G401.6 (cell line): ENCODE data around the gene PRPF40B.
"Not testable (repeated sequence)": the region's sequence is repeated elsewhere in the genome, so short reads cannot be mapped to it uniquely, and the experiment has no call there.

Experiments
- FAIRE-seq: peaks from 2 replicates; lab custom pipeline; 2012; peaks lifted over from hg19 to GRCh38; lab: Jason Lieb, UNC

Gene PRPF40B

GRCh38 chr12:49609059-49609874 is 14.1 kb upstream of the PRPF40B start:
- no peak for FAIRE-seq

DNA sequence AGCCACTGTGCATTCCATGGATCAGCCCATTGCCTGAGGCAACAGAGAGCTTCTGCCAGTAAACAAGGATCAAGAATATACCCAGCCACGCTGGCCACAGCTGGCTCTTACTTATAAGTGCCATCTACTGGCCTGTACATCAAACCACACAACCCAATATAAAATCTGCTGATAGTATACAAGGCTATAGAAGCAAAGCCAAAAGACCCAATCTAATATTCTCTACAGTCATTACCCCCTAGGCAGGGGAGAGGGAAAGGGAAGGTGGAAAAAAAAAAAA is 13.5 kb upstream of the PRPF40B start:
- FAIRE-seq = no peak

DNA sequence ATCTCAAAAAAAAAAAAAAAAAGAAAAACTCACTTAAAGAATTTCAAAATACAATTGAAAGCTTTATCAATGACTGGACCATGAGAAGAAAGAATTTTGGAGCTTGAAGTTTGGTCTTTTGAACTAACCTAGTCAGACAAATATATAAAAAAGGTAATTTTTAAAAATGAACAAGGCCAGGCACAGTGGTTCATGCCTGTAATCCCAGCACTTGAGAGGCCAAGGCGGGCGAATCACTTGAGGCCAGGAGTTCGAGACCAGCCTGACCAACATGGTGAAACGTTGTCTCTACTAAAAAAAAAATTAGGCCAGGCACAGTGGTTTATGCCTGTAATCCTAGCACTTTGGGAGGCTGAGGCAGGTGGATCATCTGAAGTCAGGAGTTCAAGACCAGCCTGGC is 12.6 kb upstream of the PRPF40B start:
- not testable (repeated sequence) for FAIRE-seq

- no peak for FAIRE-seq
These were observed 11.2 kb upstream of the PRPF40B start for GRCh38 chr12:49612210-49612609.

DNA sequence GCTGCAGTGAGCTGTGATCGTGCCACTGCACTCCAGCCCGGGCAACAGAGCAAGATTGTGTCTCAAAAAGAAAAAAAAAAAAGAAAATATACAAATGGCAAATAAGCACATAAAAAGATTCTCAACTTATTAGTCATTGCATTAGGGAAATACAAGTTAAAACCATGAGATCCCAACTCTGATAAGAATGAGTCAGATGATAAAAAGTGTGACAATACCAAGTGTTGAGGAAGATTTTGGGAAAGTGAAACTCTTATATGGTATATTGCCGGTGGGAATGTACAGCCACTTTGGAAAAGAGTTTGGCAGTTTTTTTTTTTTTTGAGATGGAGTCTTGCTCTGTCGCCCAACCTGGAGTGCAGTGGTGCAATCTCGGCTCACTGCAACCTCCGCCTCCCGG is 7.6 kb upstream of the PRPF40B start:
- no peak for FAIRE-seq

- no peak for FAIRE-seq
These were observed 6.7 kb upstream of the PRPF40B start for GRCh38 chr12:49616533-49617219.

DNA sequence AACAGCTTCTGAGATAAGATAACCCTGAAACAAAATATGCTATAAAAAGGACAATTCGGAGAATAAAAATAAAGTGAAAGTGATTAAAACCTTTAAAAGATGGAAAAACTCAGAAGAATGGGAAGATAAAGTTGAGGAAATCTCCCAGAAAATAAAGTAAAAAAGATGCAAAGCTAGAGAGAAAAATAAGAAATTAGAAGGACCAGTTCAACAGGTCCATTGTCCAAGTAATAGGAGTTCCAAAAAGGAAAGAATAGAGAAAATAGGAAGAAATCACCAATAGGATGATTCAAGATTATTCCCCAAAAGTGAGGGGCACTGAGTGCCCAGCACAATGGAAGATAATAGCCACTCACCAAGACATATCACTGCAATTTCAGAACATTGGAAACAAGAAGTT is 4.8 kb upstream of the PRPF40B start:
- no peak for FAIRE-seq

- FAIRE-seq = no peak
These were observed 4.1 kb upstream of the PRPF40B start for GRCh38 chr12:49619286-49619685.

GRCh38 chr12:49621651-49622500 is 1.5 kb upstream of the PRPF40B start:
- FAIRE-seq = no peak

- no peak for FAIRE-seq
These were observed 740 bp upstream of the PRPF40B start for GRCh38 chr12:49622501-49623141.

- FAIRE-seq = no peak
These were observed 1.7 kb downstream of the PRPF40B start for GRCh38 chr12:49624921-49625577.

- FAIRE-seq = no peak
These were observed 2.9 kb downstream of the PRPF40B start for GRCh38 chr12:49626169-49626835.

DNA sequence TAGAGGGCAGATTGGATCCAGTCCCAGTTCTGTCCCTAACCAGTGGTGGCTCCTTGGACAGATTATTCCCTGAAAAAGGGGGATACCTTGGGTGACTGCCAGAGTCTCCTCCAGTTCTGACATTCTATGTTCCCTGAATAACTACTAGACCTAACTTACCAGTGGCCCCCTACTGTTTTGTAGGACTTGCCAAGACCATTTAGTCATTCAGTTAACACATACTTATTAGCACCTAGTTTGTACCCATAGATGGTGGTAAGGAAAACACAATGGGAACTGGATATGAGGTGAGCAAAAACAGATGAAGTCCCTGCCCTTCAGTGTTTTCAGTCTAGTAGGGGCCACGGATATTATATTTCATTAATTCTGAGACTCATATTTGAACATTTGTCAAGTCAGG is 3.5 kb downstream of the PRPF40B start:
- no peak for FAIRE-seq

DNA sequence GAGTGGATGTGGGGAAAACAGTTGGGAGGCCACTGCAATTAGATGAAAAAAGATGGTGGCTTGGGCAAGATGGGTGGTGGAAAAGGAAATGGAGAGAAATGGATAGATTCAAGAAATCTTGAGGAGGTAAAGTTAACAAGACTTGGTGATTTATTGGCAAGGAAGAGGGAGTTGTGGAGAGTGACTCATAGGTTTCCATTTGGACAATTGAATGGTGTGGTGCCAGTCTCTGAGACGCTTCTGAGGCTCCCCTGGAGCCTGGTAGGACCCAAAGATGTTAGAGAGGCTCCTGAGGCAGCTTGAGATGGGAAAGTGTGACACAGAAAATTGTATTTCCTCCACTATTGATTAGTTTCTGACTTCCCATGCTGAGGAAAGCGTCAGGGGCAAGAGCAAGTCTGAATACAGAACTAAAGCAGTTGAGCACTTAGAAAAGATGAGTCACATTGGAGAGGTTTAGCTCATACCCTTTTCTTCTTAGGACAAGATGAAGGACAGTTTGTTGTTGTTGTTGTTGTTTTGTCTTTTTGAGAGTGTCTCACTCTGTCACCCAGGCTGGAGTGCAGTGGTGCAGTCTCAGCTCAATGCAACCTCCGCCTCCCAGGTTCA is 4.5 kb downstream of the PRPF40B start:
- FAIRE-seq = no peak

DNA sequence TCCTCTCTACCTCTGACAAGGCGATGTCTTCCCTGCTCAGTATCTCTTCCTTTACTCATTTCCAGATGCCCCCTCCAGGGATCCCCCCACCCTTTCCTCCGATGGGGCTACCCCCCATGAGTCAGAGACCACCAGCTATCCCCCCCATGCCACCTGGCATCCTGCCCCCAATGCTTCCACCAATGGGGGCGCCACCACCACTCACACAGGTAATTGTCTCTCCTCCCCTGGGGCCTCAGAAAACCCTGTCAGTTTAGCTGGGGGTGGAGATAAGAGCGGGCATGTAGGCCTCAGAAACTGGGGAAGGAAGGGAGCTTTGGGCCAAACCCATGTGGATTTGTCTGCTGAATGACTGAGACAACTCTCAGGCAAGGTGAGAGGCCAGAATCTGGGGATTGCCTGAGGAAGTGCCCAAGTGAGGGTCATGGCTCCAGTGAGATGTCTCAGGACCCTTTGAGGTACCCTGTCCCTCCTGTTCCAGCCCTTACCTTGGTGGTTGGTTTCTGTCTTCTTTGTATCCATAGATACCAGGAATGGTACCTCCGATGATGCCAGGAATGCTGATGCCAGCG is 8.1 kb downstream of the PRPF40B start:
- no peak for FAIRE-seq

GRCh38 chr12:49632401-49632800 is 9.0 kb downstream of the PRPF40B start:
- FAIRE-seq = no peak

- FAIRE-seq = no peak
These were observed 9.8 kb downstream of the PRPF40B start for GRCh38 chr12:49632986-49633702.

- no peak for FAIRE-seq
These were observed 10.5 kb downstream of the PRPF40B start for GRCh38 chr12:49633703-49634345.

DNA sequence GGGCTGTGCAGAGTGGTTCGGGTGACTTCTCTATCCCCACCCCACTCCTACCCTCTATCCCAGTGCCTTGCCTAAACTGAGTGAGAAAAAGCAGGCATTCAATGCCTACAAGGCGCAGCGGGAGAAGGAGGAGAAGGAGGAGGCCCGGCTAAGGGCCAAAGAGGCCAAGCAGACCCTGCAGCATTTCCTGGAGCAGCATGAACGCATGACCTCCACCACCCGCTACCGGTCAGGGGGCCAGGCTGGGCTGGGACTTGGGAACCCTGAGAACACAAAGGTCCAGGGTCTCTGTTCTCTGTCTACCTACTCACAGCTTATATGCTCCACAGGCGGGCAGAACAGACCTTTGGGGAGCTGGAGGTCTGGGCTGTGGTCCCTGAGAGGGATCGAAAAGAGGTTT is 11.7 kb downstream of the PRPF40B start:
- no peak for FAIRE-seq

GRCh38 chr12:49635656-49636055 is 12.3 kb downstream of the PRPF40B start:
- FAIRE-seq = no peak
